ENCODE data around the gene WDR46.
A peak's percentile ranks its signal among the peaks of the same experiment; 100 is the strongest.

Gene WDR46

DNA sequence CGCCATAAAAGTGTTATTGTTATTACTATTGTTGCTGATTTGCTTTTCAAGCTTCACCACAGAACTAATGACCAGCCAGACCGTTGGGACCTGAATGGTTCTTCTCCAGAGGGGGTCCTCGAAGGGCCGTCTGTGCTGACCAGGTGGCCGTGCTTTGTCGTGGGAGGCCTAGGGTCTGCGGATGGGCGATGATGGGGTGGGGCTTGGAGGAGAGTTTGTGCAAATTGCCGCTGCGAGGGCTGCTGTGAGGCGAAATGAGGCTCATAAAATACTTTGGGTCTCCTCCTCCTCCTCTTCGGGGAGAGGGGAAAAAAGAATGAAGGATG lies 34.5 kb upstream of the WDR46 start (continued):
- 0 out of 2 replicates have a peak, but pooled peaks have one; percentile 6 for TF ChIP-seq ZNF660 (tag by site-specific recombination; IDR thresholded peaks at IDR 0.05)
- TF ChIP-seq, protein P1, sequence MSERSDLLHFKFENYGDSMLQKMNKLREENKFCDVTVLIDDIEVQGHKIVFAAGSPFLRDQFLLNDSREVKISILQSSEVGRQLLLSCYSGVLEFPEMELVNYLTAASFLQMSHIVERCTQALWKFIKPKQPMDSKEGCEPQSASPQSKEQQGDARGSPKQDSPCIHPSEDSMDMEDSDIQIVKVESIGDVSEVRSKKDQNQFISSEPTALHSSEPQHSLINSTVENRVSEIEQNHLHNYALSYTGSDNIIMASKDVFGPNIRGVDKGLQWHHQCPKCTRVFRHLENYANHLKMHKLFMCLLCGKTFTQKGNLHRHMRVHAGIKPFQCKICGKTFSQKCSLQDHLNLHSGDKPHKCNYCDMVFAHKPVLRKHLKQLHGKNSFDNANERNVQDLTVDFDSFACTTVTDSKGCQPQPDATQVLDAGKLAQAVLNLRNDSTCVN (tag by site-specific recombination; optimal IDR thresholded peaks at IDR 0.05): peak; percentile 8
- peak; percentile 82; the same call in 1 of the 2 replicates for TF ChIP-seq GLIS2 (tag by site-specific recombination; IDR thresholded peaks at IDR 0.05)
- TF ChIP-seq ZNF571 (tag by site-specific recombination; IDR thresholded peaks at IDR 0.05): no peak
- no peak for TF ChIP-seq ZNF560 (tag by site-specific recombination; IDR thresholded peaks at IDR 0.05; ENCODE audit: borderline replicate concordance)
- TF ChIP-seq ZFHX2 (tag by site-specific recombination; conservative IDR thresholded peaks at IDR 0.05): 0 out of 2 replicates have a peak, but pooled peaks have one; percentile 38
- TF ChIP-seq, protein P2, sequence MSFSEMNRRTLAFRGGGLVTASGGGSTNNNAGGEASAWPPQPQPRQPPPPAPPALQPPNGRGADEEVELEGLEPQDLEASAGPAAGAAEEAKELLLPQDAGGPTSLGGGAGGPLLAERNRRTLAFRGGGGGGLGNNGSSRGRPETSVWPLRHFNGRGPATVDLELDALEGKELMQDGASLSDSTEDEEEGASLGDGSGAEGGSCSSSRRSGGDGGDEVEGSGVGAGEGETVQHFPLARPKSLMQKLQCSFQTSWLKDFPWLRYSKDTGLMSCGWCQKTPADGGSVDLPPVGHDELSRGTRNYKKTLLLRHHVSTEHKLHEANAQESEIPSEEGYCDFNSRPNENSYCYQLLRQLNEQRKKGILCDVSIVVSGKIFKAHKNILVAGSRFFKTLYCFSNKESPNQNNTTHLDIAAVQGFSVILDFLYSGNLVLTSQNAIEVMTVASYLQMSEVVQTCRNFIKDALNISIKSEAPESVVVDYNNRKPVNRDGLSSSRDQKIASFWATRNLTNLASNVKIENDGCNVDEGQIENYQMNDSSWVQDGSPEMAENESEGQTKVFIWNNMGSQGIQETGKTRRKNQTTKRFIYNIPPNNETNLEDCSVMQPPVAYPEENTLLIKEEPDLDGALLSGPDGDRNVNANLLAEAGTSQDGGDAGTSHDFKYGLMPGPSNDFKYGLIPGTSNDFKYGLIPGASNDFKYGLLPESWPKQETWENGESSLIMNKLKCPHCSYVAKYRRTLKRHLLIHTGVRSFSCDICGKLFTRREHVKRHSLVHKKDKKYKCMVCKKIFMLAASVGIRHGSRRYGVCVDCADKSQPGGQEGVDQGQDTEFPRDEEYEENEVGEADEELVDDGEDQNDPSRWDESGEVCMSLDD (tag by site-specific recombination; IDR thresholded peaks at IDR 0.05): no peak
- peak; percentile 48 for TF ChIP-seq GLIS1 (tag by site-specific recombination; IDR thresholded peaks at IDR 0.05)
- TF ChIP-seq ZNF146 (tag by site-specific recombination; IDR thresholded peaks at IDR 0.05): no peak
- no peak for TF ChIP-seq ZNF121 (tag by site-specific recombination; IDR thresholded peaks at IDR 0.05)
- TF ChIP-seq ZNF423 (tag by site-specific recombination; IDR thresholded peaks at IDR 0.05): 0 out of 2 replicates have a peak, but pooled peaks have one; percentile 32
- TF ChIP-seq BCL11A (tag by site-specific recombination; IDR thresholded peaks at IDR 0.05; ENCODE audit: low read depth): no peak
- TF ChIP-seq, protein P3, sequence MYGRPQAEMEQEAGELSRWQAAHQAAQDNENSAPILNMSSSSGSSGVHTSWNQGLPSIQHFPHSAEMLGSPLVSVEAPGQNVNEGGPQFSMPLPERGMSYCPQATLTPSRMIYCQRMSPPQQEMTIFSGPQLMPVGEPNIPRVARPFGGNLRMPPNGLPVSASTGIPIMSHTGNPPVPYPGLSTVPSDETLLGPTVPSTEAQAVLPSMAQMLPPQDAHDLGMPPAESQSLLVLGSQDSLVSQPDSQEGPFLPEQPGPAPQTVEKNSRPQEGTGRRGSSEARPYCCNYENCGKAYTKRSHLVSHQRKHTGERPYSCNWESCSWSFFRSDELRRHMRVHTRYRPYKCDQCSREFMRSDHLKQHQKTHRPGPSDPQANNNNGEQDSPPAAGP (tag by site-specific recombination; IDR thresholded peaks at IDR 0.05): no peak
- TF ChIP-seq SETDB1 (IDR thresholded peaks at IDR 0.05; ENCODE audit: insufficient read length, low read length): no peak
- TF ChIP-seq KLF9 (tag by site-specific recombination; IDR thresholded peaks at IDR 0.05; ENCODE audit: low read depth): 0 out of 2 replicates have a peak, but pooled peaks have one; percentile 3
- TF ChIP-seq ZNF335 (tag by site-specific recombination; conservative IDR thresholded peaks at IDR 0.05): peak; percentile 52
- TF ChIP-seq ZNF48 (tag by site-specific recombination; IDR thresholded peaks at IDR 0.05): no peak
- TF ChIP-seq ZNF202 (tag by site-specific recombination; IDR thresholded peaks at IDR 0.05; ENCODE audit: borderline replicate concordance): no peak
- TF ChIP-seq ZNF239 (tag by site-specific recombination; IDR thresholded peaks at IDR 0.05): no peak
- no peak for TF ChIP-seq MYNN (tag by site-specific recombination; IDR thresholded peaks at IDR 0.05; ENCODE audit: borderline replicate concordance)
- TF ChIP-seq ZNF248 (tag by site-specific recombination; IDR thresholded peaks at IDR 0.05): no peak
- no peak for TF ChIP-seq ZNF596 (tag by site-specific recombination; IDR thresholded peaks at IDR 0.05)
- TF ChIP-seq, protein P4, sequence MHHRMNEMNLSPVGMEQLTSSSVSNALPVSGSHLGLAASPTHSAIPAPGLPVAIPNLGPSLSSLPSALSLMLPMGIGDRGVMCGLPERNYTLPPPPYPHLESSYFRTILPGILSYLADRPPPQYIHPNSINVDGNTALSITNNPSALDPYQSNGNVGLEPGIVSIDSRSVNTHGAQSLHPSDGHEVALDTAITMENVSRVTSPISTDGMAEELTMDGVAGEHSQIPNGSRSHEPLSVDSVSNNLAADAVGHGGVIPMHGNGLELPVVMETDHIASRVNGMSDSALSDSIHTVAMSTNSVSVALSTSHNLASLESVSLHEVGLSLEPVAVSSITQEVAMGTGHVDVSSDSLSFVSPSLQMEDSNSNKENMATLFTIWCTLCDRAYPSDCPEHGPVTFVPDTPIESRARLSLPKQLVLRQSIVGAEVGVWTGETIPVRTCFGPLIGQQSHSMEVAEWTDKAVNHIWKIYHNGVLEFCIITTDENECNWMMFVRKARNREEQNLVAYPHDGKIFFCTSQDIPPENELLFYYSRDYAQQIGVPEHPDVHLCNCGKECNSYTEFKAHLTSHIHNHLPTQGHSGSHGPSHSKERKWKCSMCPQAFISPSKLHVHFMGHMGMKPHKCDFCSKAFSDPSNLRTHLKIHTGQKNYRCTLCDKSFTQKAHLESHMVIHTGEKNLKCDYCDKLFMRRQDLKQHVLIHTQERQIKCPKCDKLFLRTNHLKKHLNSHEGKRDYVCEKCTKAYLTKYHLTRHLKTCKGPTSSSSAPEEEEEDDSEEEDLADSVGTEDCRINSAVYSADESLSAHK (tag by site-specific recombination; IDR thresholded peaks at IDR 0.05): peak; percentile 2; the same call in 1 of the 2 replicates
- TF ChIP-seq, protein P5, sequence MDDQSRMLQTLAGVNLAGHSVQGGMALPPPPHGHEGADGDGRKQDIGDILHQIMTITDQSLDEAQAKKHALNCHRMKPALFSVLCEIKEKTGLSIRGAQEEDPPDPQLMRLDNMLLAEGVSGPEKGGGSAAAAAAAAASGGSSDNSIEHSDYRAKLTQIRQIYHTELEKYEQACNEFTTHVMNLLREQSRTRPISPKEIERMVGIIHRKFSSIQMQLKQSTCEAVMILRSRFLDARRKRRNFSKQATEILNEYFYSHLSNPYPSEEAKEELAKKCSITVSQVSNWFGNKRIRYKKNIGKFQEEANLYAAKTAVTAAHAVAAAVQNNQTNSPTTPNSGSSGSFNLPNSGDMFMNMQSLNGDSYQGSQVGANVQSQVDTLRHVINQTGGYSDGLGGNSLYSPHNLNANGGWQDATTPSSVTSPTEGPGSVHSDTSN (CRISPR knock-in tag; IDR thresholded peaks at IDR 0.05): no peak
- TF ChIP-seq ZNF777 (tag by site-specific recombination; IDR thresholded peaks at IDR 0.05; ENCODE audit: borderline replicate concordance): peak; percentile 86; the same call in 1 of the 2 replicates
- no peak for TF ChIP-seq ZNF391 (tag by site-specific recombination; IDR thresholded peaks at IDR 0.05; ENCODE audit: borderline replicate concordance, low read depth)
- TF ChIP-seq, protein P6, sequence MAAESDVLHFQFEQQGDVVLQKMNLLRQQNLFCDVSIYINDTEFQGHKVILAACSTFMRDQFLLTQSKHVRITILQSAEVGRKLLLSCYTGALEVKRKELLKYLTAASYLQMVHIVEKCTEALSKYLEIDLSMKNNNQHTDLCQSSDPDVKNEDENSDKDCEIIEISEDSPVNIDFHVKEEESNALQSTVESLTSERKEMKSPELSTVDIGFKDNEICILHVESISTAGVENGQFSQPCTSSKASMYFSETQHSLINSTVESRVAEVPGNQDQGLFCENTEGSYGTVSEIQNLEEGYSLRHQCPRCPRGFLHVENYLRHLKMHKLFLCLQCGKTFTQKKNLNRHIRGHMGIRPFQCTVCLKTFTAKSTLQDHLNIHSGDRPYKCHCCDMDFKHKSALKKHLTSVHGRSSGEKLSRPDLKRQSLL (tag by site-specific recombination; IDR thresholded peaks at IDR 0.05): no peak
- TF ChIP-seq, protein P7, sequence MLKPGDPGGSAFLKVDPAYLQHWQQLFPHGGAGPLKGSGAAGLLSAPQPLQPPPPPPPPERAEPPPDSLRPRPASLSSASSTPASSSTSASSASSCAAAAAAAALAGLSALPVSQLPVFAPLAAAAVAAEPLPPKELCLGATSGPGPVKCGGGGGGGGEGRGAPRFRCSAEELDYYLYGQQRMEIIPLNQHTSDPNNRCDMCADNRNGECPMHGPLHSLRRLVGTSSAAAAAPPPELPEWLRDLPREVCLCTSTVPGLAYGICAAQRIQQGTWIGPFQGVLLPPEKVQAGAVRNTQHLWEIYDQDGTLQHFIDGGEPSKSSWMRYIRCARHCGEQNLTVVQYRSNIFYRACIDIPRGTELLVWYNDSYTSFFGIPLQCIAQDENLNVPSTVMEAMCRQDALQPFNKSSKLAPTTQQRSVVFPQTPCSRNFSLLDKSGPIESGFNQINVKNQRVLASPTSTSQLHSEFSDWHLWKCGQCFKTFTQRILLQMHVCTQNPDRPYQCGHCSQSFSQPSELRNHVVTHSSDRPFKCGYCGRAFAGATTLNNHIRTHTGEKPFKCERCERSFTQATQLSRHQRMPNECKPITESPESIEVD (tag by site-specific recombination; IDR thresholded peaks at IDR 0.05): no peak
- no peak for TF ChIP-seq ZNF274 (IDR thresholded peaks at IDR 0.05; ENCODE audit: low read length)
- no peak for TF ChIP-seq ZNF274 (tag by site-specific recombination; IDR thresholded peaks at IDR 0.05; ENCODE audit: borderline replicate concordance)

Measured in HEK293 (cell line).